Ovary (tissue), 3 donors: Measurements from ENCODE around the gene EML2.

Experiments used
- CTCF ChIP-seq, 3 donors: fragments of 450-650 bp in 2 of 3; fragments of 200-600 bp in 1 of 3; IDR thresholded peaks; one replicate each; pipeline versions ENCODE4 v1.5.1 to v1.8.0; 2016 to 2022; ENCODE audit warnings: antibody characterized with exemption in 3 of 3, mild to moderate bottlenecking in 1 of 3
- POLR2A ChIP-seq: fragments of 450-650 bp; IDR thresholded peaks from one replicate; pipeline ENCODE4 v1.6.1; 2017; ENCODE audit warnings: antibody characterized with exemption, mild to moderate bottlenecking, moderate library complexity
- donor health status: DM: no; HTN: no; CAD: no.

GRCh38 chr19:45576682-45577081 is 62.5 kb downstream of the EML2 start:
- TF ChIP-seq POLR2A (no peak), CTCF (IDR thresholded peaks at IDR 0.05) (no peak)
